Mesothelial cell of epicardium (in vitro differentiated cells): ENCODE data around the gene IGIP. TPM values are rescaled to one million over a fixed set of nuclear protein-coding genes. Genes with fewer than 3 reads are reported as not detected.

ENCODE experiments used
- DNase-seq, 2 experiments: peaks; one replicate each; pipeline ENCODE4 v3.0.0; 2021; ENCODE audit warnings: low spot score in 2 of 2; ENCODE audit not compliant: unreplicated experiment in 2 of 2
- H3K27ac Mint-ChIP-seq: 2 replicates; pipeline ENCODE4 v1.8.0; 2021; ENCODE audit warnings: mixed read lengths
- H3K27me3 Mint-ChIP-seq: 2 replicates; pipeline ENCODE4 v1.8.0; 2021; ENCODE audit warnings: low read depth, mixed read lengths
- H3K36me3 Mint-ChIP-seq: 2 replicates; pipeline ENCODE4 v1.8.0; 2021; ENCODE audit warnings: mixed read lengths
- H3K4me1 Mint-ChIP-seq: 2 replicates; pipeline ENCODE4 v1.8.0; 2021; ENCODE audit warnings: mixed read lengths
- H3K4me3 Mint-ChIP-seq: 2 replicates; pipeline ENCODE4 v1.8.0; 2021; ENCODE audit warnings: mild to moderate bottlenecking, moderate library complexity, mixed read lengths
- H3K9me3 Mint-ChIP-seq: 2 replicates; pipeline ENCODE4 v1.8.0; 2021; ENCODE audit warnings: mixed read lengths
- total RNA-seq: library from RNA; stranded (reverse); gene quantifications from 3 replicates; pipeline ENCODE4 v1.2.1, GENCODE V29; 2021
- TF ChIP-seq, protein P1 (sequence below): fragments of 200-600 bp; sonication (generic); IDR thresholded peaks from one replicate; pipeline ENCODE4 v1.5.0; 2021; ENCODE audit warnings: antibody characterized with exemption; ENCODE audit not compliant: unreplicated experiment

Gene IGIP
- total RNA-seq, 1 donor from 2014 or later, result 2.8 TPM

DNA sequence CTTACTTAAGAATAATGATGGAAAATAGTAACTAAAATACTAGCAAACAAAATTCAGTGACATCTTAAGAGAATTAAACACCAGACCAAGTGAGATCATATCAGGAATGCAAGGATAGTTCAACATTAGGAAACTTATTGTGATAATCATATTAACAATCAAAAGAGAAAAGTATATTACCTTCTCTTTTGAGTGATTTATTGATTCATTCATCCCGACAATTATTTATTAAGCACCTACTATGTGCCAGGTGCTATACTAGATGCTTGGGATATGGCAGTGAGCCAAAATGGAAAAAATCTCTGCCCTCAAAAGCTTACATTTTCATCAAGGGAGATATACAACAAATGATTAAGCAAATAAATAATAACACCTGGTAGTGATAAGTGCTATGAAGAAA is 35.5 kb upstream of the IGIP start:
- peaks cover 83% of the 10 kb centered on the region for H3K27me3 Mint-ChIP-seq

DNA sequence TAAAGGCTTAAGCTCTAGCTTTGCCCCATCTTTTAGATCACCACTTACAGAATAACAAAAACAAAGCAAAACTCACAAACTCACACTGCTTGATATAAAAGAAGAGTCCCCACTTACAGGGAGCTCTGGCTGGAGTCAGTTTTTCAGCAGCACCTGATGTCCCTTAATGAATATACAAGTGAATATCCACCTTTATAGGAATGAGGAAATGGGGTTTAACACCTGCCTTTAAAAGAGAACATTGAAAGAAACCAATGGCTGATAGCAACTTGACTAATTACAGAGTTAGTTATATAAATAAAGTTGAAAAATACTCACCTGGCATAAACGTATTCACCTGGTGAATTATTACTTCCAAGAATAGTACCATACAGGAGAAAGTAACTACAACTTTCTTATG is 32.6 kb upstream of the IGIP start:
- Mint-ChIP-seq H3K36me3 (no peaks in the 10 kb centered on the region), H3K9me3 (peaks cover 22% of the 10 kb centered on the region), H3K27me3 (peaks cover 75% of the 10 kb centered on the region)

More for the DNA sequence above, 35.5 kb upstream of the IGIP start:
- TF ChIP-seq, protein P1, sequence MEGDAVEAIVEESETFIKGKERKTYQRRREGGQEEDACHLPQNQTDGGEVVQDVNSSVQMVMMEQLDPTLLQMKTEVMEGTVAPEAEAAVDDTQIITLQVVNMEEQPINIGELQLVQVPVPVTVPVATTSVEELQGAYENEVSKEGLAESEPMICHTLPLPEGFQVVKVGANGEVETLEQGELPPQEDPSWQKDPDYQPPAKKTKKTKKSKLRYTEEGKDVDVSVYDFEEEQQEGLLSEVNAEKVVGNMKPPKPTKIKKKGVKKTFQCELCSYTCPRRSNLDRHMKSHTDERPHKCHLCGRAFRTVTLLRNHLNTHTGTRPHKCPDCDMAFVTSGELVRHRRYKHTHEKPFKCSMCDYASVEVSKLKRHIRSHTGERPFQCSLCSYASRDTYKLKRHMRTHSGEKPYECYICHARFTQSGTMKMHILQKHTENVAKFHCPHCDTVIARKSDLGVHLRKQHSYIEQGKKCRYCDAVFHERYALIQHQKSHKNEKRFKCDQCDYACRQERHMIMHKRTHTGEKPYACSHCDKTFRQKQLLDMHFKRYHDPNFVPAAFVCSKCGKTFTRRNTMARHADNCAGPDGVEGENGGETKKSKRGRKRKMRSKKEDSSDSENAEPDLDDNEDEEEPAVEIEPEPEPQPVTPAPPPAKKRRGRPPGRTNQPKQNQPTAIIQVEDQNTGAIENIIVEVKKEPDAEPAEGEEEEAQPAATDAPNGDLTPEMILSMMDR, result no peak
- no peak overlapping the region for H3K4me3 Mint-ChIP-seq
- peaks cover 22% of the 10 kb centered on the region for H3K9me3 Mint-ChIP-seq
- no peaks in the 10 kb centered on the region for H3K36me3 Mint-ChIP-seq
- DNase-seq, result no peak
- no peaks in the 10 kb centered on the region for H3K4me1 Mint-ChIP-seq
- no peak overlapping the region for H3K27ac Mint-ChIP-seq

DNA sequence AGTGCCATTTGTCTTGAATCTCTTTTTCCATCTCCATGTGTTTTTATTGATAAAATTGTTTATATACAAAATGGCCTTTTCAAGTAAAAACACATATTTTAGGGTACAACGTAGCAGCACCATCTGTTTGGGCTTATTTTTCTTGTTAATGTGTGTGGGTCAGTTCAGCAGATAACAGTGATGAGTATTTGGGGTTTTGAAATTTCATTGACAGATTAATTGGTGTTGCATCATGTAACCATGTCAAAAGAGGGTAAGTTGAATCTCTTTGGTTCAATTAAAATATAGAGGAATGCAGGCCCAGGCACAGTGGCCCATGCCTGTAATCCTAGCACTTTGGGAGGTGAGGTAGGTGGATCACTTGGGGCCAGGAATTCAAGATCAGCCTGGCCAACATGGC is 31.9 kb upstream of the IGIP start:
- Mint-ChIP-seq H3K4me1 (no peaks in the 10 kb centered on the region), H3K27ac (no peak overlapping the region), H3K9me3 (peaks cover 22% of the 10 kb centered on the region), H3K27me3 (peaks cover 74% of the 10 kb centered on the region), H3K4me3 (no peak overlapping the region), H3K36me3 (no peaks in the 10 kb centered on the region)
- no peak for DNase-seq
- TF ChIP-seq, protein P1, result no peak

More for the DNA sequence above, 32.6 kb upstream of the IGIP start:
- no peak for DNase-seq
- TF ChIP-seq, protein P1, result no peak
- Mint-ChIP-seq H3K4me1 (no peaks in the 10 kb centered on the region), H3K27ac (no peak overlapping the region), H3K4me3 (no peak overlapping the region)

DNA sequence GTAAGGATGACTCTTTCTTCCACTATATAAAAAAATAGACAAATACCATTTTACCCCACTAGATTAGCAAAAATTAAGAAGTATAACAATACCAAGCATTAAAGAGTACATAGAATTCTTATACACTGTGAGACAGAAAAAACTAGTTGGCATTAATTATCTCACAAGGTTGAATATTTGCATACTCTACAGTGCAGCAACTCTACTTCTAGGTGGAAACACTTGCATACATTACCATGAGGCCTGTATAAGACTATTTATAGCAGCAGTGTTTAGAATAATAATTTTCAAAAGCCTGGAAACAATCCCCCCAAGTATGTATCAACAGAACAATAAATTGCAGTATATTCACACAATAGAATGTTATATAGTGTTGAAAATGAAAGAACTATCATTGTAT is 30.8 kb upstream of the IGIP start:
- no peaks in the 10 kb centered on the region for H3K36me3 Mint-ChIP-seq
- DNase-seq, result no peak
- H3K4me1 Mint-ChIP-seq, result no peaks in the 10 kb centered on the region
- peaks cover 72% of the 10 kb centered on the region for H3K27me3 Mint-ChIP-seq
- no peak overlapping the region for H3K4me3 Mint-ChIP-seq
- H3K27ac Mint-ChIP-seq, result no peak overlapping the region
- peaks cover 12% of the 10 kb centered on the region for H3K9me3 Mint-ChIP-seq
- TF ChIP-seq, protein P1, result no peak

DNA sequence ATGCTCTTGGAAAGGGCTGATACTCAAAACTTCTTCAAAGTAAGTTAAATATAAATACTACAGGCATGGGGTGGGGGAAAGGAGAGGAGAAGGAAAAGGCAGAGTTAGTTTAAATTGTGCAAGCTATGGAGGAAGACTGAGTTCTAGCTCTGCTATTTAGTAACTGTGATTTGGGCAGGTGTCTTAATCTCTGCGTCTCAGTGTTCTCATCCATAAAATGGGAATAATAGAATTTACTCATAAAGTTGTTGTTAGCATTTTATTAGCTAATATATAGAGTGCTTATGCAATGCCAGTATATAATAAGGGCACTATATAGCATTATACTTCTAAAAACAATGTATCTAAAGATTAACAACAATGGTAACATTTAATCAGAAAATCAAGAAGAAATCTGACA is 24.6 kb upstream of the IGIP start:
- Mint-ChIP-seq H3K4me1 (no peaks in the 10 kb centered on the region), H3K9me3 (no peaks in the 10 kb centered on the region), H3K4me3 (no peak overlapping the region), H3K27ac (no peak overlapping the region), H3K27me3 (peaks cover 72% of the 10 kb centered on the region), H3K36me3 (no peaks in the 10 kb centered on the region)
- DNase-seq, result no peak
- TF ChIP-seq, protein P1, result no peak

DNA sequence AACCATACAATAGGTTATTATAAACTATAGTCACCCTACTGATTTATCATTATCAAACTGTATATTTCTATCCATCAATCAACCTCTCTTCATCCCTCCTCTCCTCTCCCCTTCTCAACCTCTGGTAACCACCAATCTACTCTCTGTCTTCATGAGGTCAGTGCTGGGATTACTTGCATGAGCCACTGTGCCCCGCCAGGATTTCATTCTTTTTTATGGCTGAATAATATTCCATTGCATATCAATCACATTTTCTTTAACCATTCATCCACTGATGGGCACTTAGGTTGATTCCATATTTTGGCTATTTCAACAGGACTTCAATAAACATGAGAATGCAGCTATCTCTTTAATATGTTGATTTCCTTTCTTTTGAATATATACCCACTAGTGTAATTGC is 22.6 kb upstream of the IGIP start:
- TF ChIP-seq, protein P1, result no peak
- Mint-ChIP-seq H3K9me3 (no peaks in the 10 kb centered on the region), H3K4me1 (peaks cover 12% of the 10 kb centered on the region), H3K27ac (no peak overlapping the region), H3K36me3 (no peaks in the 10 kb centered on the region), H3K4me3 (no peak overlapping the region), H3K27me3 (peaks cover 63% of the 10 kb centered on the region)
- no peak for DNase-seq
